ENCODE data around the gene DCBLD1.

Gene DCBLD1

DNA sequence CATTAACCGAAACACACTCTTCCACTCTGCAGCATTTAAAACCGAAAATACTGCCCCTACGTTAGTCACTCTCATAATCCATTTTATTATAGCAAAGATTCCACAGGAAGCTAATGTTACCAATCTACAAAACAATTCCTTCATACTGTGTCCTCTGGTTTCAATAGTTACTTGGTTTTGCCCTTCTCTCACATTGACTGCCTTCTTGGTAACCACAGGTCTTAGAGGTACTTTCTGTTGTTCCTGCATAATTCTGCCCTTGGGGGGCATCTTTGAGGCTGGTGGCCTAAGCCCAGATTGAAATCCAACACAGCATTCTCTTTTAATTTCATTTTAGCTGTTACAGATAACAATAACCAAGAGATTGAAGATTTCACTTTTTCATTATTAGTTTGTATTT, 9.8 kb upstream of the DCBLD1 start:
- no peak for DNase-seq

DNA sequence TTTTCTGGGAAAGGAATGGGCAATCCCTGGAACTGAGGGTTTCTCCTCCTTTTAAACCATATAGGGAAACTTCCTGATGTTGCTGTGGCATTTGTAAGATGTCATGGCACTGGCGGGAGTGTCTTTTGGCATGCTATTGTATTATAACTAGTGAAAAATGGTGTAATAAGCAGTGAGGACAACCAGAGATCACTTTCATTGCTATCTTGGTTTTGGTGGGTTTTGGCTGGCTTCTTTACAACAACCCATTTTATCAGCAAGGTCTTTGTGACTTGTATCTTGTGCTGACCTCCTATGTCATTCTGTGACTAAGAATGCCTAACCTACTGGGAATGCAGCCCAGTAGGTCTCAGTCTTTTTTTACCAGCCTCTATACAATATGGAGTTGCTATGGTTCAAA, 9.1 kb upstream of the DCBLD1 start:
- no peak for DNase-seq

DNA sequence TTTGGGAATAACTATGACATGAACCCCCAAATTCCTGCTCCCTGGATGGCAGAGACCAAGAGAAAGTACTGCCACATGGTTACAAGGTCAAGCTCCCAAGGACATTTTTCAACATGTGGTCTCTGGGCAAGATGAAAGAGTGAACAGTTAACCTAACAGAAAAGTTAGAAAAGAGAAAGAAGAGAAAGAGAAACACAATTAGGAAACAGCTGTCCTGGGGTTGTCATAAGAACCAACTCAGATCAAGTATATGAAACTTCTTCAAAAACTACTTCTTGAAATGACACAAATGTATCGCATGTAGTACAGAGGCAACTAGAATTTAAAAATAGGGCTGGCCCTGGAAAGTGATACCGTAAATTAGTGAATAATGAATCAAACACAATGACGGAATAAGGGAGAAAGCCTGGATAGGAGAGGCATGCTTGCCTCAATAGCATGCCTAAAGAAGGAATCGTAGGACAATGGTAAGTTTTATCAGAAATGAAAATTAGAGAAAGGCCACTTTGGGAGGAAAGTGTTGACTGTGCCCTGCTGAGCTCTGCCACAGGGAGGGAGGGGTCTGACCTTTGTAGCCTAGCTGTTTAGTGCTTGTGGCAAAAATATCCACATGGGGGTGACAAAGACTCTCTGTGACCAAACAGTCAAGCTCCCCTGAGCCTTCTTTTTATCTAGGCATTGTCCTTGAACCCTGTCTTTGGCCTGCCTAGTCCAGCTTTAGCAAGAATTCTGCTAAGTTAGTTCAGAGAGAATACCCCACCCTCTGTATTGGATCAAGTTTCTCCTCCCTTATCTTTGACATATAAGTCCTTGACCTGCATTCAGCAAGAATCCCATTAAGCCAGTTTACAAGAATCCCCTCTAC, 4.3 kb upstream of the DCBLD1 start:
- no peak for DNase-seq

DNA sequence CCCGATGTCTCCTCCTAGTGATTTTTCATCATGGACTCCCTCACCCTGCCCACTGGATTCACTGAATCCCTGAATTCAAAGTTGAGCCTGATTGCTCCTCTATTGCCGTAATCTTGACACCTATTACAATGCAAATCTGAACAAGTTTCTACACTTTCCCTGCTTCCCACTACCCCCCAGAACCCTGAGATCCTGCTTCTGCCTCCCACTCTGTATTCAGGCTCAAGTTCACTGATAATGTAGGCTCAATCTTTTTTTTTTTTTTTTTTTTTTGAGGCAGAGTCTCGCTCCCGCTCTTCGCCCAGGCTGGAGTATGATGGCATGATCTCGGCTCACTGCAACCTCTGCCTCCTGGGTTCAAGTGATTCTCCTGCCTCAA, 3.6 kb upstream of the DCBLD1 start:
- no peak for DNase-seq

DNA sequence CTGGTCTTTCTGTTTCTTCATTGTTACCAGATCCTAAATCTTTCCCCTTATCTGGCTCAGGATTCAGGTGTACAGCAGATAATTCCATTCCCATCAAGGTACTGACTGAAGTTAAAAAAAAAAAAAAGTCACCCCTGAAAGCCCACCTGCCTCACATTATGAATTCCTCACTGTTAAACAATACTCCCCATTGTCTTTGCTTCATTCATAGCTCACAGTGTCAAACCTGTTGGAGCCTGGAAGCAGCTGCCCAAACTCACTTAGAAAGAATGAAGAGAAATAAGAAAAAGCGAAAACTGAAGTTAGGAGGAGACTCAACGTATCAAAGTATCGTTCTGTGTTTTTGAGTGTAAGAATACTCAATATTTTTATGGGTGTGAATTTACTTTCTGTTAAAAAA, 1.8 kb upstream of the DCBLD1 start:
- no peak for DNase-seq

DNA sequence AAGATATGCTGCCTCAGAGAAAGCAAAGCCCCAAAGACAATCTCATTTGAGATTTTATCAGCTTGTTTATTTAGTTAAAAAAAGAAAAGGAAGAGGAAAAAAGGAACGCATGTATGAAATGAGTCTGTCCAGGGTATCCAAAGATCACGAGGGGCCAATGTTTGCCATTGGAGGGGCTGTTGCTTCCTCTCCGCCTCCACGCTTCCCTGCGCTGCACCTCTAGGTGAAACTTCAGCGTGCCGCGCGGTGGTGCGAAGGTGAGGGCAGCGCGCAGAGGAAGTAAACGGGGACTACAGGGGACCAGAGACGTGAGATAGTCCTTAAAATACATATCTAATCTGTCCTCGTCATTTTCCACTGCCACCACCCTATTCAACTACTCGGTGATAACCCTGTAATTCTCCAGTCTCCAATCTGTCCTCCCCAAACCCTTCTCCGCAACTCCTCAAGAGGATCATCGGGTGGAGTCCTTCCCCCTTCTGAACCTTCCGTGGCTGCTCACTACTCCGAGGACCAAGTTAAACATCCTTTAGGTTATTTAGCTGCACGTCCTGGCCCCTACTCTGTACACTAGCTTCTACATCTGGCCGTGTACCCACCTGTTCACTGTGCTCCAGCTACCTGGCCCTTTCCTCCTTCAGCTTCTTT, 1.1 kb upstream of the DCBLD1 start:
- no peak for DNase-seq

DNA sequence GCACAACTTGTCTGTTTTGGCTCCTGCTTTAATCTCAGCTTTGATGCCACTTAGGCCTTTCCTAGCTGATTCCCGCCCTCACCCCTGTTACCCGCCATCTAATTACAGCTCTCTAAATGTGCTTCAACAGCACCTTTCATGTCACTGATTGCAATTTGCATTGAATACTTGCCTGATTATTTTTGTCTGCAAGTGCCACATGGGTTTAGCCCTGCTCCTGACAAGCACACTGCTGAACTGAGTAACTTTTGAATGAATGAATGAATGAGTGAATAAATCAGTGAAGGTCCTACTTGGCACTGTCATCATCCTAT, 591 bp upstream of the DCBLD1 start:
- DNase-seq: no peak

DNA sequence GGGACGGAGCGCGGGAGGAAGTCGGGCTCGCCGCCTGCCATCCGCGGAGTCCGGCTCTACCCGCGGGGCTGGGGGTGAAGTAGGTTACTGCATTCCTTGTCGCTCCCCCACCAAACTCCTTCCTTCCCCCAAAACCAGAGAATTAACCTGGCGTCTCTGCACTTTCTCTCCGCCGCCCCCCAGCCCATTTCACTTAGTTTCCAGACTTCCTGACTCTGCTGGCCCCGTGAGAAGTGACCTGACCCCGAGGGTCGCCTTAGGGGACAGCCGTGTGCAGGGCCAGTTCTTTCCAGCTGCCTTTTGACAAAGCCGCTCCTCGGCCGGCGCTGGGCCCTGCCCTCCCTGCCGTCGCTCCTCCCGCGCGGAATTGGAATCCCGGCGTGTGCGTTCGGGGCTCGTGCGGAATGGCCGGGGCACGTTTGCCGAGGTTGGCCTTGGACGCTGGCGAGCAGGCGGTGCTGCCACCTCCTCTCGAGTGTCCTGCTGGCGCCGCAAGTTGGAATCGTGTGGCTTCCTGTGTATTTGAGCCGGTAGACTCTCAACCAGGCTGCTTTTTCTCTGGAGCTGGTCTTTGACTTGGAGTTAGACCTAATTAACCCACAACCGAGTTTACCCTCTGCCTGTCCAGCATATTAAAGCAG, 650 bp downstream of the DCBLD1 start:
- peak; percentile 8 for DNase-seq

DNA sequence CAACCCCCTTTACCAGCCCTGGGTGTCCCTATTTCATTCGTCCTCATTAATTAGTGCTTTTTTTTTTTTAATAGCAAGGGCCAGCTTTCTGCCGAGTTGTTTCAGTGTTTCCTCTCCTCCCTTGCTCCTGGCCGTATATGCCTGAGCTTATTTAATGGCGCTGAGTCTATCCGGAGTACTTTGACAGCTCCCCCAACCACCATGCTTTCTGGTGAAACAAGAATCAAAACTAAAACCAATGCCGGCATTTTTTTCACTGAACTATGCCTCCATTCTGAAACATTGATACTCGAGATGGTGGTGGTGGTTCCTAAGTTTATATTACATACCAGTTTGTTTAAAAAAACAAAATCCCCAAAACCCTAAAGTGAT, 1.2 kb downstream of the DCBLD1 start:
- no peak for DNase-seq

DNA sequence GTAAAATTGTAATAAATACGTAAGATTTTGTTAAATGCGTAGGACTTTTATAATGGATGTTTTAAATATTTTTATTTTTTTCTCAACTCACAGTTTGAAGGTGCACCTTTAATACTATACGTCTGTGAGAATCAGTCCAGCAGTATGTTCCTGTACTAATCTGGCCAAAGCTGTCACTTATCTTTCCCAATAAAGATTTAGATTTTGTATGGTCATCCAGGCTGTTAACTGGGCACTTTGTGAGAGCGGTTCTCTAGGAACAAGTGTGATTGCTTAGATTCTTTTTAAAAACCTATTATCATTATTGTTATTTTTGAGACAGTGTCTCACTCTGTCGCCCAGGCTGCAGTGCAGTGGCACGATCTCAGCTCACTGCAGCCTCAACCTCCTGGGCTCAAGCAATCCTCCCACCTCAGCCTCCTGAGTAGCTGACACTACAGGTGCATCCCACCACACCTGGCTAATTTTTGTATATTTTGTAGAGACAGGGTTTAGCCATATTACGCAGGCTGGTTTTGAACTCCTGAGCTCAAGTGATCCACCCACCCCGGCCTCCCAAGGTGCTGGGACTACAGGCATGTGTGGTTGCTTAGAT, 1.7 kb downstream of the DCBLD1 start:
- no peak for DNase-seq

DNA sequence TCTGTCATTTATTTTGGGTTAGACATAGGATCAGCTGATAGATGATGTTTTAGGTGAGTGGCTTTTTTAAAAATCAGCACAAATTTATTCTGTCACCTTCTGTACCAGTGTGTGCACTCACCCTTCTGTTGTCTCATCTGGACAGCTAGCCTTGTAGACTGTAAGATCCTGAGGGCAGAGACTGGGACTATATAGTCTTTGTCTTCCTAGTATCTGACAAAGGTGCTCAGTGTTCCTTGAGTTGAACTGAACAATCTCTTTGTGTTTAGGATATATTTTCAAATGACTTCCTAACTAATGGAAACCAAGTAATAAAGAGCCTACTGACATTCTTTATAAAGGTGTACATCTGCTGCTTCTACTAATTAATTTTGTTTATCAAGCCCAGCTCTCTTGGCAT, 3.0 kb downstream of the DCBLD1 start:
- no peak for DNase-seq

DNA sequence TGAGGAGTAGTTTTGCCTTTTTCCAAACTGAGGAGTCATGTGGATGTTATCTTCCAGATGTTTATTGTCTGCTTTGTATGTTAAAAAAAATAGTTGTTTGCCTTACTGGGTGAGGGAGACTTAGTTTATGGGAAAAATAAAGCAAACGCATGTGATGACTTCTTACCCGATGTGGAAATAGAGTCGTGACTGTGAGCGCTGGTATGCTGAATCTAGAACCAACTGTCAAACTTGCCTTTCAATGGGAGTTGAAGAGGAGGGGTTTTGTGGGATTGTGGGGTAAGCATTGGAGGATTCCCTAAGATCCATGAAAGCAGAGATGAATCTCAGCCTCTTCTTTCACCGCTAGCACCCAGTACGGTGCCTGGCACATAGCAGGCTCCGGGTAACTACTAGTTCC, 5.3 kb downstream of the DCBLD1 start:
- DNase-seq: no peak

DNA sequence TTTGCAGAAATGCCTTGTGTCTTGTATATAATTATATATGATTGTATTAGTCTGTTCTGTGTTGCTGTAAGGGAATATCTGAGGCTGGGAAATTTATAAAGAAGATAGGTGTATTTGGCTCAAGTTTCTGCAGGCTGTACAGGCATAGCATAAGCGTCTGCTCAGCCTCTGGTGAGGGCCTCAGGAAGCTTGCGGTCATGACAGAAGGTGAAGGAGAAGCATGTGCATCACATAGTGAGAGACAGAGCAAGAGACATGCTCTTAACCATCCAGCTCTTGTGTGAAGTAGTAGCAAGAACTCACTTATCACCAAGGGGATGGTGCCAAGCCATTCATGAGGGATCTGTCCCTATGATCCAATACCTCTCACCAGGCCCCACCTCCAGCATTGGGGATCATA, 6.5 kb downstream of the DCBLD1 start:
- no peak for DNase-seq

DNA sequence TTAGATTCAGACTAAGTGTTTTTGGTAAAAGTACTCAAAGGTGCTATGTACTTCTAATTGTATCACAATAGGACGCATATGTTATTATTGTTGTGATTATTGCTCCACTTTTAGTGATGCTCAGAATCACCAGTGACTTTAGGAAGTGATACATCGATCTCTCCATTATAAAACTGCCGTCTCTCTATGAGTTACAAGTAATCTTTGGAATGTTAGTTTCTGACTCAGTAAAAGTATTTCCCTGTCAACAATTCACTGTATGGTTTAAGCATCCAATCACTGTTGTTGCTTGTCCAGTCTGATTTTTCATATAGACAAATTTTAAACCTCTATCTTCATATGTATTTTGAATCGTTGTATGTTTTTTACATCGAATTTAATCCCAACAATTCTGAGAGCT, 9.4 kb downstream of the DCBLD1 start:
- DNase-seq: no peak

DNA sequence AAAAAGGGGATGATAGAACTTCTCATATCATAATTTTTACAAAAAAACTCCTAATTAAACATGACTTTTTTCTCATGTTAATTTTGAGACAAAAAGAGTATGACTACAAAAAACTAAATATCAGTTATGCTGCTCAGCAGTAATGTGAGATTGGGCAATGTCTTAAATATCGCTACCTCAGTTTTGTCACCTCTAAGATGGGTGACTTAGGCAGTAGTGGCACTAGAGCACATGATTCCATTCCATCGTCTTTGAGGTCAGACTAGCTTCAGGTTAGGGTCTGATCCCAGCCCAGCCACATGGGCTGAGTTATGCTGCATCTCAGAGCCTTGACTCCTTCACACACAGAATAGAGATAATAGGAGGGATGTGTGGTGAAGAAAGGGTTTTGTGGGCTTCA, 11.0 kb downstream of the DCBLD1 start:
- DNase-seq: no peak

DNA sequence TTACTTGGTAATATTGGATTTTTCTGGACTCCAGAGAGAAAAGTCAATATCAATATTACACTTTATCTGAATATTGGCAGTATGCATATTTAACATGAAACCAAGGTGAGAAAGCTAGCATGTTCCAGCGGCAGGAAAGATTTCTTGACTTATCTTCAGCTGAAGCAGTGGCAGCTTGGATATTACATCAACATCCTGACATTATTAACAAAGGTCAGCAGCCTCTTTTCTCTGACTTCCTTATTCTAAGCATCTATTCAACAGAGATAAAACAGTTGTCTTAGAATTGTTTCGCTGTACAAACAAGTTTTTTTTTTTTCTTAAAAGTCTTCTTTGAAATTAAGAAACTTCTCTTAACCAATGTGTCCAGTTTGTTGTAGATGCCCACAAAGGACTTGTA, 11.8 kb downstream of the DCBLD1 start:
- no peak for DNase-seq

DNA sequence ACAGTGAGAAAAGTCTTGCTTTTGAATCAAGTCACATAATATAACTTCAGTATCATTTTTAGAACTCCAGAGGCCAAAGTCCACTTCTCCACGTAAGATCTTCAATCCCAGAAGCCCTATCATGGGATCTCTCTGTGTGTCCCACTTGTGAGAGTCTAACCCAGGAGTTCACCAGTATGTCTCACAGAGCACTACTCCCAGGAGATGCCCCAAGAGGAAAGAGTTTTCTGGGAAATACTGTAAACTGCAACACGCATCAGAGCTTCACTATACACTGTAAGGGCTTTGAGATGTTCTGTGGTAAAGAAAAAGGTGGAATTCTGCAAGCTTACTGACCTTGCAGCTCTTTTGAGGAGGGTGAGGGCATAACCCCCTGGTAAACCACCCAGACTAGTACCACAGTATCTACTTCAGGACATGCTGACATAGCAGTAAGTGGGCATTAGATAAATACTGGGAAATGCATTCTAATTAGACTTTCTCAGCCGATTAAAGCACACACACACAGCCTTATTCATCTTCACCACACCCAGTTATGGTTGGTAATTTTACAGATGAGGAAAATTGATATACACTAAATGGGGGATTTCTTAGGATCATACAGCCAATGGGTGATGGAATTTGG, 12.3 kb downstream of the DCBLD1 start:
- no peak for DNase-seq

DNA sequence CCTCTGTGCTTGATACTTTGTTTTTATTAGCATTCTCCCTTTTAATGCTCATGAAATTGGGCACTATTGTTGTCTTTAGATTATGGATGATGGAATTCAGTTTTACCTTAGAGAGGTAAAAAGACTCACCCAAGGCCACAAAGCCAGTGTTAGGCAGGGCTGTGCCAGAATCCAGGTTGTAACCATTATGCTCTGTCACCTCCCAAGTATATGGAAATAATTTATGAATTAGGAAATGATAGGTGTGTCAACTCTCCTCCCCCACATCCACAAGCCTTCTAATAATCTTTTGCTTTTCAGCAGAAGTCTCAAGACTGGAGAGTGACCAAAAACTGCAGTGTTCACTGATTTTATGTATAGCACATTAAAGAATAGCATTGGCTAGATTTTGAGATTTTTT, 13.0 kb downstream of the DCBLD1 start:
- DNase-seq: no peak

DNA sequence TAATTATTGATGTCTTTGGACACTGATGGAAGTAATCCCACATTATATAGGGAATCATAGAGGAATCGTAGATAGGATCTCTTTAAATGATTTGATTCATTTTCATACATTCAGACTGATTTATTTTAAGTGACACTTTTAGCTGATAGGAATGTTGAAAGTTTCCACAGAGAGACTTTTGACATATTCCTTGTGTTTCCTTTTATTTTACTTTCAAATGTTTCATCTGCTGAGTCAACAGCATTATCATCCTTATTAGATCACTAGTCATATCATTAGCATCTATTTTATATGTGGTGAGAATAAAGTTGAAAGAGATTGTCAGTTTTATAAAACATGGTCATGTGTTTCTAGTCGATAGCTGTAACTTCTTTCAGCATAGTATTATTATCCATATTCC, 13.4 kb downstream of the DCBLD1 start:
- DNase-seq: no peak

DNA sequence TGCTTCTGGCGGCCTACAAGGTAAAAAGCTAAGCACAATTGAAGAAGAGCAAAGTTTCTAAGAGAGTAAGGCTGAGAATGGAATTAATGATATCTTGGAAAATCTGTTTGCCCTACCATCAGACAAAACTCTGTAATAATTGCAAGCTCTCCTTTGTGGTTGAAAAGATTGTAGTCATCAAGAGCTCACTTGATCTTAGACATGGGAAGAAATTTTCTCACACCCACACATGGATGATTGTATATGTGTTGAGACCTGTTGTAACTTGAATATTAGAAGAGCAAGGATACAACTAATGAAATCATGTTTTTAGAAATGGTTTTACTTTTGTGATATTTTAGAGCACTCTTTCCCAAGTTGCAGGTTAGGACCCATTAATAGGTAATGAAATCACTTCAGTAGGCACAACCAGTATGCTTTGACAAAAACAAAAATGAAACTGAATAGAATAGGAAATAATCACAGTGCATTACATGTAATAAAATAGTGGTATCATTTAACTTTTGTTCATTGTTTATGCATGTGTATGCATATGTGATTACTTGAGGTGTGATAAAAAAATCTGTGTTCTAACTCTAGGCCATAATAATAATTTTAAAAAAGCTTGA, 14.0 kb downstream of the DCBLD1 start:
- DNase-seq: no peak

DNA sequence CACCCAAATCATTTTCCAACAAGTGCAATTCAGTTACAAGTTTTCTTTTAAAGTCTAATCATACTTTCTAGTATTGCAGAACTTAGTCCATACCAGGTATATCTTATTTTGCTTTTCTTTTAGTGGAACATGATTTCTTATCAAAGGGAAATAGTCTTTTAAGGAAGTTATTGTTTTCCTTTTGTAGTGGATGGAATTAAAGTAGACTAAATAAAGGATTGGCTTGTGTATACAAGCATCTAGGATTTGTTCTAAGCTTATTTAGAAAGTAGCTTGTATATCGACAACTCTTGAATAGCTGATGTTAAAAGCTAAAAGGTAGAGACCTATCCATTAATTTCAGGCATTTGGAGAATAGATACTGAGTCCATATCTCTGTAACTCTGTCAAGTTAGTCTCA, 14.8 kb downstream of the DCBLD1 start:
- DNase-seq: no peak

DNA sequence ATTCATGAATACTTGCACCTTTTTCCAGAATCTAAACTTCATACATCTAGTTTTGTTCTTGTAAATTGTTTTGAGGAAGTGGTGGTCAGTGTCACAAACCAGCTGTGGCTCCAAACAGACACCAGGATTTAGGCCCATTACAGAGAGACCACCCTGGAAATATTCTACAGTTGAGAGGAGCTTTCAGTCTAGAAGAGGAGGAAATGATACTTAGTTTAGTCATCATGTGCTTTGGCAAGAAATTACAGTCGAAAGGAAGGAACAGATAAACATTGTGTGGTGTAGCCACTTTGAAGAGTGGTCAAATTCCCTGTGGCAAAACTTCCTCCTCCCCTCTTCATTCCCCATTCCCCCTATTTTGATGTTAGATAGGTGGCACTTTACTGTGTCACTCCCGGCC, 15.7 kb downstream of the DCBLD1 start:
- no peak for DNase-seq

DNA sequence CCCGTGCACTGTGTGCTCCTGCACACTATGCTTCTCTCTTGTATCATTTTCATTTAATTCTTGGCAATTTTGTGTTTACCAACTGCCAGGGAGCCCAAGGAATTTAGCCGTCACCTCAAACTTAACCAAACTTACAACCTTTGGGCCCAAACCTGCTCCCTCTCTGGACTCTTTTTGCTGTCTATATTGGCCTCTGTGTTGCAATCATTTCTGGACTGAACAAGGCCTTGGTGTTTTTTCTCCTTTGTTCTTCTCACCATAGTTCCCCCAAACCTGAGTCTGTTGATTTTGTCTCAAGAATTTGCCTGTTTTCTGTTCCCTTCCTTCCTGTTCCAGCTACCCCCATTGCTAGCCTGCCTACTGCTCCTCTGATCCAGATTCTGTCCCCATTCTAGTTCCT, 19.2 kb downstream of the DCBLD1 start:
- DNase-seq: no peak
